ENCODE measurements around the gene RFTN1. TPM values are rescaled to one million over a fixed set of nuclear protein-coding genes. Genes with fewer than 3 reads are reported as not detected.

RFTN1 gene
- total RNA-seq, 2 experiments from 2014 or later, result 81.8 to 152 TPM

- BruUV-seq (replicated peaks), result no TSS peak
- Histone ChIP-seq H3K9me2 (ENCODE audit: insufficient read depth, low read length) (no peaks in the 10 kb centered on the region), H3K4me1 (ENCODE audit: insufficient read depth, low read length, poor library complexity, severe bottlenecking) (peaks cover 78% of the 10 kb centered on the region), H2AFZ (ENCODE audit: low read length) (no peak overlapping the region), H3K36me3 (ENCODE audit: insufficient read depth, low read length) (peaks cover 76% of the 10 kb centered on the region), H4K20me1 (ENCODE audit: insufficient read depth, low read length) (no peaks in the 10 kb centered on the region), H3K79me2 (ENCODE audit: insufficient read depth, low read depth, low read length) (peaks cover 74% of the 10 kb centered on the region), H3K4me3 (ENCODE audit: low read depth, low read length, poor library complexity, severe bottlenecking) (peak overlapping the region; percentile 7), H3K27ac (ENCODE audit: low read depth, low read length, poor library complexity, severe bottlenecking) (peak overlapping the region; percentile 71), H3K4me2 (ENCODE audit: low read length) (peak overlapping the region; percentile 62), H3K9me3 (ENCODE audit: low read length) (no peaks in the 10 kb centered on the region)
- ChIA-PET POLR2A (interaction anchor here (0.6 to 2.4 kb wide), 9 partner anchors 9 to 119 kb away, joined by 3 to 10 read pairs (median 4); no protein-coding TSS in a partner anchor), CTCF (ENCODE audit: unreplicated experiment) (no interaction called here)
- TF ChIP-seq EZH2phosphoT487 (IDR thresholded peaks at IDR 0.05; ENCODE audit: borderline replicate concordance, low read depth, low read length), result no peak
- no peak for TF ChIP-seq CTCF (conservative IDR thresholded peaks at IDR 0.05; ENCODE audit: low read length)
- intact Hi-C loops (cut with micrococcal nuclease; ENCODE audit: unreplicated experiment), result no loop called here
- no peak for DNase-seq (ENCODE audit: low spot score)
Observed at GRCh38 chr3:16412192-16412800, 101.2 kb downstream of the RFTN1 start.

- H3K4me1 ChIP-seq (ENCODE audit: insufficient read depth, low read length, poor library complexity, severe bottlenecking), result peaks cover 76% of the 10 kb centered on the region
- peaks cover 79% of the 10 kb centered on the region for H3K36me3 ChIP-seq (ENCODE audit: insufficient read depth, low read length)
- no TSS peak for BruUV-seq (replicated peaks)
- intact Hi-C loops (cut with micrococcal nuclease; ENCODE audit: unreplicated experiment), result no loop called here
- H3K4me3 ChIP-seq (ENCODE audit: low read depth, low read length, poor library complexity, severe bottlenecking), result peak overlapping the region; percentile 7
- TF ChIP-seq CTCF (conservative IDR thresholded peaks at IDR 0.05; ENCODE audit: low read length), result no peak
- TF ChIP-seq EZH2phosphoT487 (IDR thresholded peaks at IDR 0.05; ENCODE audit: borderline replicate concordance, low read depth, low read length), result no peak
- H3K9me3 ChIP-seq (ENCODE audit: low read length), result no peaks in the 10 kb centered on the region
- no peaks in the 10 kb centered on the region for H3K9me2 ChIP-seq (ENCODE audit: insufficient read depth, low read length)
- ChIA-PET POLR2A (interaction anchor here (0.6 to 2.4 kb wide), 11 partner anchors 10 to 103 kb away, joined by 3 to 10 read pairs (median 3); no protein-coding TSS in a partner anchor), CTCF (ENCODE audit: unreplicated experiment) (no interaction called here)
- peak overlapping the region; percentile 62 for H3K4me2 ChIP-seq (ENCODE audit: low read length)
- H2AFZ ChIP-seq (ENCODE audit: low read length), result no peak overlapping the region; the same call in 1 of the 2 replicates
- peak; percentile 71 for DNase-seq (ENCODE audit: low spot score)
- peak overlapping the region; percentile 71 for H3K27ac ChIP-seq (ENCODE audit: low read depth, low read length, poor library complexity, severe bottlenecking)
- peaks cover 72% of the 10 kb centered on the region for H3K79me2 ChIP-seq (ENCODE audit: insufficient read depth, low read depth, low read length)
- no peaks in the 10 kb centered on the region for H4K20me1 ChIP-seq (ENCODE audit: insufficient read depth, low read length)
Observed at GRCh38 chr3:16411441-16411840, 102.1 kb downstream of the RFTN1 start.

GRCh38 chr3:16410659-16411058 is 102.8 kb downstream of the RFTN1 start:
- CTCF ChIA-PET (ENCODE audit: unreplicated experiment), result no interaction called here
- peak overlapping the region; percentile 62 for H3K4me2 ChIP-seq (ENCODE audit: low read length)
- no TSS peak for BruUV-seq (replicated peaks)
- POLR2A ChIA-PET, result interaction anchor here (0.6 to 2.4 kb wide), 6 partner anchors 13 to 104 kb away, joined by 3 to 10 read pairs (median 3); no protein-coding TSS in a partner anchor
- H3K36me3 ChIP-seq (ENCODE audit: insufficient read depth, low read length), result peaks cover 79% of the 10 kb centered on the region
- no peaks in the 10 kb centered on the region for H3K9me2 ChIP-seq (ENCODE audit: insufficient read depth, low read length)
- DNase-seq (ENCODE audit: low spot score), result no peak
- H3K79me2 ChIP-seq (ENCODE audit: insufficient read depth, low read depth, low read length), result peaks cover 67% of the 10 kb centered on the region
- peak overlapping the region; percentile 3 for H3K4me3 ChIP-seq (ENCODE audit: low read depth, low read length, poor library complexity, severe bottlenecking)
- H2AFZ ChIP-seq (ENCODE audit: low read length), result no peak overlapping the region
- TF ChIP-seq EZH2phosphoT487 (IDR thresholded peaks at IDR 0.05; ENCODE audit: borderline replicate concordance, low read depth, low read length) (no peak), CTCF (conservative IDR thresholded peaks at IDR 0.05; ENCODE audit: low read length) (no peak)
- H3K9me3 ChIP-seq (ENCODE audit: low read length), result no peaks in the 10 kb centered on the region
- H3K27ac ChIP-seq (ENCODE audit: low read depth, low read length, poor library complexity, severe bottlenecking), result peak overlapping the region; percentile 71
- intact Hi-C loops (cut with micrococcal nuclease; ENCODE audit: unreplicated experiment), result no loop called here
- H3K4me1 ChIP-seq (ENCODE audit: insufficient read depth, low read length, poor library complexity, severe bottlenecking), result peaks cover 76% of the 10 kb centered on the region
- H4K20me1 ChIP-seq (ENCODE audit: insufficient read depth, low read length), result no peaks in the 10 kb centered on the region

All from OCI-LY7 (cell line).